ENCODE data around the gene EPHB3.

- TF ChIP-seq POLR2A (IDR thresholded peaks at IDR 0.05; ENCODE audit: low read depth, low read length) (no peak), CTCF (IDR thresholded peaks at IDR 0.05; ENCODE audit: extremely low read depth in 1 of 2, insufficient read depth in 1 of 2, low read depth in 1 of 2, low read length in 2 of 2) (no peak), EZH2 (IDR thresholded peaks at IDR 0.05; ENCODE audit: borderline replicate concordance, low read depth, low read length, severe bottlenecking) (no peak), FOS (IDR thresholded peaks at IDR 0.05; ENCODE audit: borderline replicate concordance, insufficient read depth, low read length) (no peak)
These were observed 53.8 kb downstream of the EPHB3 start for GRCh38 chr3:184615396-184615795.

Data from endothelial cell of umbilical vein (primary cell).